ENCODE data around the gene SVOP. TPM values are rescaled to one million over a fixed set of nuclear protein-coding genes. Genes with fewer than 3 reads are reported as not detected.

SVOP gene
- total and polyA plus RNA-seq, 2 of the 8 experiments (the other 6 are each of a cell fraction or from before 2014, with no cell fraction given), result 0.06 TPM; not detected in 1

DNA sequence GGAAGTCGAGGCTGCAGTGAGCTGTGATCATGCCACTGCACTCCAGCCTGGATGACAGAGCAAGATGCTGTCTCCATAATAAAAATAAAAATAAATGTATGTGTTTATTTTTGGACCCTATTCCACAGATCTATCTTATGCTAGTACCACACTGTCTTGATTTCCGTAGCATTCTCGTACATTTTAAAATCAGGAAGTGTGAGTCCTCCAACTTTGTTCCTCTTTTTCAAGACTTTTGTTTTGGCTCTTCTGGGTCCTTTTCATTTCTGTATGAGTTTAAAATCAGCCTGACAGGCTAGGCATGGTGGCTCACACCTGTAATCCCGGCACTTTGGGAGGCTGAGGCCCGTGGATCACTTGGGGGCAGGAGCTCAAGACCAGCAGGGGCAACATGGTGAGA lies 115.1 kb downstream of the SVOP start:
- Histone ChIP-seq H2BK12ac (ENCODE audit: low read depth, low read length) (no peak overlapping the region), H3K27ac (ENCODE audit: low read depth, low read length) (no peak overlapping the region), H3K27me3 (replicated peaks in 1 of 4; ENCODE audit: control insufficient read depth in 3 of 4, extremely low read depth in 1 of 4, insufficient read depth in 3 of 4, low read length in 3 of 4) (no peaks in the 10 kb centered on the region), H4K5ac (ENCODE audit: insufficient read length, low read depth, low read length) (no peak overlapping the region), H4K20me1 (replicated peaks in 1 of 2; ENCODE audit: control insufficient read depth in 1 of 2, insufficient read depth in 2 of 2, low read length in 2 of 2) (no peaks in the 10 kb centered on the region), H3K23me2 (ENCODE audit: low read depth, low read length) (no peaks in the 10 kb centered on the region; the same call in 1 of the 2 replicates), H3K56ac (replicated peaks; ENCODE audit: insufficient read length, low read depth, low read length) (no peak overlapping the region), H2BK120ac (replicated peaks; ENCODE audit: low read depth, low read length) (no peak overlapping the region), H4K91ac (replicated peaks; ENCODE audit: insufficient read length, low read length) (no peak overlapping the region), H3K36me3 (ENCODE audit: control insufficient read depth in 2 of 4, insufficient read depth in 4 of 4, low read length in 3 of 4) (no peaks in the 10 kb centered on the region), H3K79me2 (ENCODE audit: control insufficient read depth in 1 of 2, insufficient read depth in 2 of 2, low read length in 2 of 2) (no peaks in the 10 kb centered on the region), H2BK5ac (ENCODE audit: low read depth, low read length) (no peak overlapping the region), H3K79me1 (ENCODE audit: low read depth, low read length) (no peaks in the 10 kb centered on the region), H3K4ac (replicated peaks; ENCODE audit: insufficient read length, low read depth, low read length) (no peak overlapping the region), H3K18ac (ENCODE audit: extremely low read depth, low read length) (no peak overlapping the region), H3K14ac (ENCODE audit: insufficient read length) (no peak overlapping the region), H3K4me2 (ENCODE audit: insufficient read depth in 1 of 2, low read depth in 2 of 2, low read length in 2 of 2) (no peak overlapping the region), H2AK5ac (ENCODE audit: low read depth, low read length) (no peak overlapping the region), H3K23ac (ENCODE audit: insufficient read length) (no peak overlapping the region), H2BK20ac (ENCODE audit: low read length) (no peak overlapping the region), H3K9me3 (ENCODE audit: insufficient read depth in 2 of 2, low read depth in 1 of 2, low read length in 1 of 2) (no peaks in the 10 kb centered on the region), H3K4me1 (replicated peaks in 1 of 4; ENCODE audit: control insufficient read depth in 3 of 4, insufficient read depth in 4 of 4, low read length in 3 of 4) (peaks cover 0 to 2% (median 0%) of the 10 kb centered on the region in 4 experiments; a peak in 1 of 7 replicates), H4K8ac (ENCODE audit: extremely low read depth, insufficient read depth, low read length) (no peak overlapping the region), H3K9ac (replicated peaks in 1 of 4; ENCODE audit: extremely low read depth in 1 of 4, low read depth in 3 of 4, low read length in 3 of 4) (no peak overlapping the region), H2AFZ (ENCODE audit: low read length) (no peak overlapping the region), H2BK15ac (ENCODE audit: low read length) (no peak overlapping the region), H3K4me3 (ENCODE audit: extremely low read depth in 1 of 4, insufficient read depth in 2 of 4, low read depth in 3 of 4, low read length in 4 of 4) (no peak overlapping the region)
- no peak for DNase-seq (ENCODE audit: low read depth in 1 of 2, low spot score in 2 of 2)
- 84% methylated on average over 5 of the region's 5 CpGs; no CpG with 5 or more reads in 1 of the 2 experiments for WGBS, 2 experiments (ENCODE audit: extremely low coverage in 1 of 2, insufficient coverage in 1 of 2, insufficient read length in 1 of 2, insufficient replicate concordance in 2 of 2, low coverage in 1 of 2, low lambda C conversion rate in 2 of 2, missing lambda C conversion rate in 1 of 2)
- POLR2A ChIA-PET (ENCODE audit: partially characterized antibody), result no interaction called here
- CTCF ChIA-PET (ENCODE audit: partially characterized antibody), result interaction anchor here (0.9 to 1.0 kb wide), 2 partner anchors 16 to 42 kb away, joined by 3 read pairs; no protein-coding TSS in a partner anchor
- FAIRE-seq, result no peak
- no peak for TF ChIP-seq BCL11A (IDR thresholded peaks at IDR 0.05; ENCODE audit: low read depth in 2 of 2, low read length in 2 of 2)
- no peak for TF ChIP-seq GTF2F1 (IDR thresholded peaks at IDR 0.05; ENCODE audit: borderline replicate concordance, low read depth, low read length)
- TF ChIP-seq YY1 (IDR thresholded peaks at IDR 0.05; ENCODE audit: low read depth, low read length), result no peak
- TF ChIP-seq SRF (IDR thresholded peaks at IDR 0.05; ENCODE audit: low read depth, low read length), result no peak
- no peak for TF ChIP-seq RNF2 (IDR thresholded peaks at IDR 0.05; ENCODE audit: borderline replicate concordance, low read depth, low read length, missing control alignments, poor library complexity, severe bottlenecking)
- no peak for TF ChIP-seq HDAC2 (IDR thresholded peaks at IDR 0.05; ENCODE audit: borderline replicate concordance in 1 of 2, low read depth in 2 of 2, low read length in 2 of 2)
- no peak for TF ChIP-seq CTBP2 (IDR thresholded peaks at IDR 0.05; ENCODE audit: borderline replicate concordance, insufficient read depth, insufficient read length, low read length)
- no peak for TF ChIP-seq TEAD4 (IDR thresholded peaks at IDR 0.05; ENCODE audit: low read depth, low read length)
- TF ChIP-seq, protein P1, sequence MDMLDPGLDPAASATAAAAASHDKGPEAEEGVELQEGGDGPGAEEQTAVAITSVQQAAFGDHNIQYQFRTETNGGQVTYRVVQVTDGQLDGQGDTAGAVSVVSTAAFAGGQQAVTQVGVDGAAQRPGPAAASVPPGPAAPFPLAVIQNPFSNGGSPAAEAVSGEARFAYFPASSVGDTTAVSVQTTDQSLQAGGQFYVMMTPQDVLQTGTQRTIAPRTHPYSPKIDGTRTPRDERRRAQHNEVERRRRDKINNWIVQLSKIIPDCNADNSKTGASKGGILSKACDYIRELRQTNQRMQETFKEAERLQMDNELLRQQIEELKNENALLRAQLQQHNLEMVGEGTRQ (IDR thresholded peaks at IDR 0.05; ENCODE audit: low read length), result no peak
- TF ChIP-seq POLR2A (IDR thresholded peaks at IDR 0.05; ENCODE audit: control extremely low read depth in 1 of 2, low read depth in 2 of 2, low read length in 2 of 2), result no peak
- no peak for TF ChIP-seq RBBP5 (IDR thresholded peaks at IDR 0.05; ENCODE audit: borderline replicate concordance, low read depth, low read length)
- TF ChIP-seq, protein P2, sequence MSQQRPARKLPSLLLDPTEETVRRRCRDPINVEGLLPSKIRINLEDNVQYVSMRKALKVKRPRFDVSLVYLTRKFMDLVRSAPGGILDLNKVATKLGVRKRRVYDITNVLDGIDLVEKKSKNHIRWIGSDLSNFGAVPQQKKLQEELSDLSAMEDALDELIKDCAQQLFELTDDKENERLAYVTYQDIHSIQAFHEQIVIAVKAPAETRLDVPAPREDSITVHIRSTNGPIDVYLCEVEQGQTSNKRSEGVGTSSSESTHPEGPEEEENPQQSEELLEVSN (IDR thresholded peaks at IDR 0.05), result no peak
